ENCODE results near the gene CFAP58.

Gene CFAP58

DNA sequence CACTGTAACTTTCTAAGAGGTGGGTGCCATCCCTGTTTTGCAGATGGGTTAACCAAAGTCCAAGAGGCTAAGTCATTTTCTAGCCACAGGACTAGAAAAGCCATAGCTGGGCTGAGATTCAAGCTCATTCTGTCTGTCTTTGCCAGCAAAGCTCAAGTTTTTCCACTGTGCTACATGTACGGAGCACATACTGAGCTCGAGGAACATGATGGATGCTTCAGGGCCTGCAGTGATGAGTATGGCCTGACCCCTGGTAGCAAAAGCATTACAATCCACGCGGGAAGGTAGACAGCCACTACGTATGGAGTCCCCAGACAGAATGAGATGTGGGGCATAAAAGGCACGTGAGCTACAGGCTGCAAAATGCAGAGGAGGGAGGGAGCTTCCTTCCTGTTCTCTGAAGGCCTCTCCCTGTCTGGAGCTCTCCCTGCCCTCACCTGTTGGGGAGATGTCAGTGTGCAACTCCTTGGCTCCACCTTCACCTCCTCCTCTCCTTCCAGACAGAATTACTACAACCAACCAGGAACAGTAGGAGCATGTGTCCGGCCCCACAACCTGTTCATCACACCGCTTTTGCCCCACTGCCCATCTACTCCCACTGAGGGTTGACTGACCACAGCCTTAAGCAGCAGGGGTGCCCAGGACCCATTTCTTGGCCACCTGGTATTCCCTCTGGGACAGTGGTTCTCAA is 31.8 kb upstream of the CFAP58 start:
- DNase-seq (ENCODE audit: low read depth in 2 of 2) = no peak

DNA sequence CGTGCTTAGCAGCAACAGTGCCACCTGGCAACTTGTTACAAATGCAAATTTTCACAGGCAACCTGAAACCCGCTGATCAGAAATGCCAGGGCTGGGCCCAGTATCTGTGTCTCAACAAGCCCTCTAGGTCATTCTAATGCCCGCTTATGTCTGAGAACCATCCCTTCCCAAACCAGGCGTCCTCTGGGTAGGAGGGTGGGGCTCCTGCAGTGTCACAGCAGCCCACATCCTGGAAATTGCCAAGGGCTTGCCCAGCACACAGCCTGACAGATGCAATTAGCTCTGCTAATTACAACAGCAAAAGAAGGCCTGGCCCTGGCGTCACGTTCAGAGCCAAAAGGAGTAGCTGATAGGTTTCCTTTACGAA is 31.2 kb upstream of the CFAP58 start:
- DNase-seq (ENCODE audit: low read depth in 2 of 2) = no peak

DNA sequence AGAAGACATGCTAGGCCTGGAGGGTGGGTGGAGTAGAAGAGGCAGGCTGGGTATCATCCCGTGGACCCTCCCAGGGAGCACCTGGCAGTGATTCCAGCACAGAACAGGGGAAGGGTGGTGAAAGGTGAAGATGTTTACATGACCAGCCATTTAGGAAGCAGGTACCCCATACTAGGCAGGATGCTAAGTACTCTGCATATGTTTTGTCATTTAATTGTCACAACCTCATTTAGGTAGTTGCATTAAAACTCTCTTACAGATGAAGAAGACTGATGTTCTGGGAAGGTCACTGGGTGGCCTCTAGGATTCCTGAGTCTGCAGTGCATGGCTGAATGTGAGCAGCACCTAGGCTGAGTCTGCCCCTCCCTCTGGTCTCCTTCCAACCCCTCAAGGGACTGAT is 30.5 kb upstream of the CFAP58 start:
- no peak for DNase-seq (ENCODE audit: low read depth in 2 of 2)

DNA sequence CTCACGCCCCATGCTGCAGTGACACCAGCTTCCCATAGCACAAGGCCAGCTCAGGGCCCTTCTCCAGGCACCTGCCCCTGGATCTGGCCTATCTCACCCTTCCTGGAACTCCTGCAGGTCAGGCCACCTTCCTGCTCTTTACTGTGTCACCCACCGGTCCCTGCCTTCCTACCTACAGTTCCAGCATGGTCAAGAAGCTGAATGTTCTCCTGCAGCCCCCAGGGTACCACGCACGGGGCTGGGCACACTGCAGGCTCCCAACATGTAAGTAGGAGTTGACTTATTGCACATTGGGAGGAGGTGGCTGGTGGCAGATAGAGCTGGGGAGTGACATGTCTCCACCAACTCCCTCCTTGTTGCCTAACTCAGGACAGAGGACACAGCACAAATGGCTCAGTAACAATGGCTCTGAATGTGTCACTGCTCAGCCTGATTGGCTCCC is 29.9 kb upstream of the CFAP58 start:
- DNase-seq (ENCODE audit: low read depth in 2 of 2) = no peak

DNA sequence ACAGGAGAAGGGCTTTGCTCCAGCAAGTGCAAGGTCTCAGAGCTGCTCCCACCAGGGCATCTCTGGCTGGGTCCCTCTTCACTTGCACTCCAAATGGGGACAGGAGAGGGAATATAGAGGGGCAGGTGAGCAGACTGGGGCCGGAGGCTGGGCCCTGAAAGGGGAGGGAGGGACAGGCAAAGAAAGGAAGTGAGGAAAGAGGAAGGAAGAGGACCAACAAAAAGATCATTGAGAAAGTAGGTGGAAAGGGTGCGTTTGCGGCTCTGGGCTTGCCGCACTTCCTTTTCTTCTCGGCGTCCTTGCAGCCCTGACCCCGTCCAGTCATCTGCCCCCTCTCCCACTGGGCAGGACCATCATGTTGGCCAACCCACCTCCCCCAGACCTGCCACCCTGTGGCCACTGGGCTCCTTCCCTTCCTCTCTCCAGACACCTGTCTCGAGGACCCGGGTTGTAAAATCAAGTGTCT is 29.4 kb upstream of the CFAP58 start:
- DNase-seq (ENCODE audit: low read depth in 2 of 2) = no peak

DNA sequence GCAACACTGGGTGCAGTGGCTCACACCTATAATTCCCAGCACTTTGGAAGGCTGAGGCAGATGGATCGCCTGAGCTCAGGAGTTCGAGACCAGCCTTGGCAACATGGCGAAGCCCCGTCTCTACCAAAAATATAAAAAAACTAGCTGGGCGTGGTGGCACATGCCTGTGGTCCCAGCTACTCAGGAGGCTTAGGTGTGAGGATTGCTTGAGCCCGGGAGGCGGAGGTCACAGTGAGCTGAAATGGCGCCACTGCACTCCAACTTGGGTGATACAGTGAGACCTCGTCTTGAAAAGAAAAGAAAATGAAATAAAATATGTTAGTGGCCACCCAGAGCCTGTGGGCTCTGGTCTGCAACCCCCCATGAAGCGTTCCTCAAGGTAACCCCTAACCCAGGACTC is 28.7 kb upstream of the CFAP58 start:
- DNase-seq (ENCODE audit: low read depth in 2 of 2) = no peak

DNA sequence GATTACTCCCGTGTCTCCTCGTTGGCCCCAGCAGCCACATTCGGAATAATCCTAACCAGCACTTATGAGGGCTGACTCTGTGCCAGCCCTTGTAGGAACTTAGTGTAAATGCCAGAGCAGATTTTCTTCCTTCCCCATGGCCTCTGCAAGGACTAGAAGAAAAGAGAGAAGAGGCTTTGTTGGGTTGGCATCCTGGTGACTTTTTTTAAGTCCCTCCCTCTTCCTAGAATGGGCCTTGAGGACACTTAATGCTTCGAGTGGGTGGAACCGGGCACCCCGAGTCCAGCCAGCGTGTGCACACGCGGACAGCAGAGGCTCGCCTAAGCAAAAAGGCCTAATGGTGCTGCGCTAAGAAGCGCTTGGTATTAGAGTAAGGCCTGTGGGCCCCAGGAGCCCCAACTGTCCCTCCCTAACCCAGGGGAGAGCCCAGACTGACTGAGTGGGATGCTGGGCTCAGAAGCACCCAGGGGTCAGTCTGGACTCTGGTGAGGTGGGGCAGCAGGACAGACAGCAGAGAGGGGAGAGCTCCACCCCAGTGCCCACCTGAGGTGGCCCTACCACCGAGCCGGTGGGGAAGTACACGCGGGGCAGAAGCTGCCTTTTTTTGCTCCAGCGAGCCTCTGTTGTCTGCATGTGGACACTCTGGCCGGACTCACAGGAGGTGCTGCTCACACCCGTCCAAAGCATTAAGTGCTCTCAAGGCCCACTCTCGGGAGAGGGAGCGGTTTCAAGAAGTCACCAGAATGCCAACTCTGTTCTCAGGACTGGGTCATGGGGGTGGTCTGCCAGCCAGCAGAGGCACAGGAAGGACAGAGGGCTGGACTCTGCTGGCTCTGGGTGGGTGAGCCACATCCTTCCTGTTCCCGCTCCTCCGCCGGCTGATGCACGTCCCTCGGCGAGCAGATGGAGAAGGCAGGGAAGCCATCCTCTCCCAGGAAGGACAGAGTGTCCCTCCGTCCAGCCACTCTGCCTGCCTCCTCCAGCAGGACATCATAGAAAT is 27.9 kb upstream of the CFAP58 start:
- no peak for DNase-seq (ENCODE audit: low read depth in 2 of 2)

DNA sequence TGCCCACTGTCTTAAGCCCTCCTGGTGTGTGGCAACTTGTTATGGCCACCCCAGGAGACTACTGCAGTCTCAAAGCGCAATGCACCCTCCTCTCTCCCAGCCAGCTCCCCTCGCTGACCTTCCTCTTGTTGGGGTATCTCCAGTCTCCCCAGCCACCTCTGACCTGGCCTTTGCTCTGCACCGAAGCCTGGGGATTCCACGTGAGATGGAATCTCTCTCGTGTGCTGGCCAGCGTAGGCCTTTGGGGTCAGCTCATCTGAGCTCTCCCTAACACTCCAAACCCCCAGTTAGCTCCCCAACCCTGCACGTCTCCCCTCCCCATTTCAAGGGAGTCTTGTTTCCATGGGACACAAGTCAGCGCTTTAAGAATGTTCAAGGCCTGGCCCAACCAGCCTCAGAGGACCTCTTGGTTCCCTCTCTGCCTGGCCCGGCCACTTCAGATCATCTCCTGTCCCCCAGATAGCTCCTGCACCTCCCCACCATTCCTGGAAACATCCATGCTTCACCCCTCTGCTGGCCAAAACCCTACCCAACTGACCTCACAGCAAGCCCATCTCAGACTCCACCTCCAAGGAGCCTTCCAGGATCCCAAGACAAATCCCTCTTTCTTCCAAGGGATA is 26.5 kb upstream of the CFAP58 start:
- no peak for DNase-seq (ENCODE audit: low read depth in 2 of 2)

DNA sequence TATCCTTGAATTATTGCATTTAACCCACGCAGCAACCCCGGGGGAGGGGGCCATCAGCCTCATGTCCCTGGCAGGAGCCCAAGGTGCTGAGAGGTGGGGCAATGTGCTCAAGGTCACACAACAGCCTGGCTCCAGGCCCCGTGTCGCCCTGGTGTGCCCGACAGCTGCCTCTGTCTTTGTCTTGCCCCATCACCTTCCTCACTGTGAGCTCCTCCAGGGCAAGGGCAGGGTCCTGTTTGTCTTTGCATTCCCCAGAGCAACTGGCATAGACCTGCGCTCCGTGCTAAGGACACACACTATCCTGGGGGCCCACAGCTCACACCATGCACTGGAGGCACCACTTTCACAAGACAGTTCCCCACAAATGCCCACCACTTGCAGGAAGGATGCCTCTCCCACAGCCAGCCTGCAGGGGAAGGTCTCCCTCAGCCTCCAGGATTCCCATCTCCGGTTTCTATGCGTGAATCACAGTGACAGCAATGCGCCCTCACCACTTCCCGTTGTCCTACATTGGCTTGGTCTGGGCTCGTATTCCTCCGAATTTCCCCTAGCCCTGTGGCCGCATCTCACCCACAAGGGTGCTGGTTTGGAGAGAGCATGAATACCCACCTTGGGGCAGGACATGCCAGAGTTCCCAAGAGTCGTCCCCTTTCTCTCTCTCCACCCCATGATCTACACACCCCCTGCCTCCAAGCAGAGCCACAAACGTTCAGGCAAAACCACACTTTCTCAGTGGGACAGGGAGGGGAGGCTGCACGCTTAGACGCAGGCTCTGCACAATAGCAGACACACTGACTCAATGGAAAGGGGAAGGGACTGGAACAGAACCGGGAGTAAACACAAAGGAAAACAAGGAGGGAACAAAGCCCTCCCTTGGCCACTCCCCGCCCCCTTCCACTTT is 25.6 kb upstream of the CFAP58 start:
- no peak for DNase-seq (ENCODE audit: low read depth in 2 of 2)

DNA sequence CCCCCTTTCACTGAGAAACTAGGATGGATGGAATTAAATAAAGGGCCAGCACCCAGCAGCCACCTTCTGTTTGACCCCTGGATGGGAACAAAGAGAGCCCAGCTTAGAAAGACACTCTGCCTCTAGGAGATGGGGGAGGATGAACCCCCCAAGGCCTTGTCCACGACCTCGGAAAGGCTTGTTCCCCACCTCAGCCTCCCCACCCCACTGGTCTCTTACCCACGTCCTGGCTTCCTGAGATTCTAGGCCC is 25.1 kb upstream of the CFAP58 start:
- no peak for DNase-seq (ENCODE audit: low read depth in 2 of 2)

DNA sequence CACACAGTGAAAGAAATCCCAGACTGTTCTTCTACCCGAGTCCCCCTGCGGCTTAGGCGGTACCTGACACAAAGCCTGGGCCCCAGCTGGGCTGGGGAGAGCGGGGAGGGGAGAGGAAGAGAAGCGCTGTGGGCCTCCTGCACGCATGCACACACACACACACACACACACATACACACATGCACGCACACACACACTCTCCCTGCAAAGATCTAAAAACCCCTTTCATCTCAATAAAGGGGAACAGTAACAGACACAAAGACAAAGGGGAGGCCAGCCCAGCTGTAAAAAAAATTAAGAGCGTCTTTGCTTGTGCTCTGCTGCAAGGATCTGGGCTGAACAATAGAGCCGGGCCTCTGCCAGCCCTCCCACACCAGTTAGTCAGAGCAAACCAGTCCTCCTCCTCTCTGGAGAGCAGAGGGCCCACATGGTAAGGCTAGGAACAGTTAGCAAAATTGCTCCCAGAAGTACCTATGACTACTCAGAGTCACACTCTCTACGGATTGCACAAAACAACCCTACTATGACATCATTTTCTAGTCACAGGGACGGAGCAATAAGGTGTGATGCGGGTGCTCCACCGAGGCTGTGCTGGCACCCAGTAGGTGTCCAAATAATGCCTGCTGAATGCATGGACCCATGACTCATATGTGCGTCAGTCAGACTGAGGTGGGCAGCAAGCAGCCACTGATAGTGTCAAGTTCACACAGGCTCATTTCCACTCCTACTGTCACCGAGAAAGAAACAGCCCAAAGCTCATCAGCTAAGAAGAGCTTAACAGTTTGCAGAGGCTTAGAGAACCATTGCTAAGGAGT is 24.5 kb upstream of the CFAP58 start:
- DNase-seq (ENCODE audit: low read depth in 2 of 2) = peak; percentile 46 to 61

DNA sequence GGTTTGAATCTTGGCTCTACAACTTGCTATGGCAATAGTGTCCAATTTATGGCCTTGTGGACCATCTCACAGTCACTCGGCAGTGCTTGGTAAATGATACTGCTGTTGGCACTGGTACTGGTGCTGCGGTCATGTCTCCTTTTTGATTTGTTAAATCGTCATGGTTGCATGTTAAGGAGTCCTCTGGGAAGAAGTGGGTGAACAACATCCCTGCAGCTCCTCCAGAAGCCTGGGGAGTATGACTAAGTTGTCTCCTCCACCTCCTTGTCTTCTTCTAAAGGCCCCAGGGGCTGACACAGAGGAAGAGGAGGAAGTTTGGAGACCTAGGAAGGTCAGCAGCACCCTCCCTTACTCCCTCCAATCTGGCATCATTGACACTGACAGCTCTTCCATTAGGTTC is 23.9 kb upstream of the CFAP58 start:
- DNase-seq (ENCODE audit: low read depth in 2 of 2) = no peak

DNA sequence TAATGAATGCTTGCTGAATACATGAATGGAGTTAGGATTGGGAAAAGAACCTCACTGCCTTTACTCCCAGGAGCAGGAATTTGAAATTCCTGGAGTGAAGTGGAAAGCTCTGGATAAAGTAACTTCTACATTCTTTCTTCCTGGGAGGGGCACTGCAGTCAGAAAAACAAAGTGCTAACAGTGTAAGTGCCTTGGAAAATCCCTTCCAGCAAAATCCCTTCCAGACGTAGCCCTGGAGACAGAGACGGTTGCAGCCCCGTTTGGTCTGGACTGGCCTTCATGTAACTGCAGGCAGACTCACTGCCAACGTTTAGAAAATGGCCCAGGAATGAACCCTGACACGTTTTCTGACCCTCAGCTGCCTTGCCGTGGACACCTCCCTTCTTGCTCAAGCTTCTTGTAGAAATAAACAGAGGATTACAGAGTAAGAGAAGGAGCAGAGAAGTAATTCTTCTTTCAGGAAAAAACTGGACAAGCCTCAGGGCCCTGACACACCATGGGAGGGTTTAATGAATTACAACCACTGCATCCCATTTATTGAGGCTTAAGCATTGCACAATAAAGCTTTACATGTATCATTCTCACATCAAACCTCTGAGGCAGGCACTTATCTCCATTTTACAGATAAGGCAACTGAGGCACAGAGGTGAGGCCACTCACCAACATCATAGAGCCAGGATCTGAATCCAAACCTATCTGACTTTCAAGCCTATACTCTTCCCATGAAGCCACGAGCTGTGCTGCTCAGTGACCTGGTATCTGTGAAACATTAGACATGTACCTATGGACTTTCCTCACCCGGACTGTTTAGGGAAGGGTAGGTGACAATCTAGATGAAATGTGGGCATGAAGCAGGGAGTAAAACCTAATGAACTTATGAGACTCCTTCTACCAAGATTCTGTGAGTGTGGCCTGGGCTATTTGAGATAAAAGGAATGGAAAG is 23.2 kb upstream of the CFAP58 start:
- DNase-seq (ENCODE audit: low read depth in 2 of 2) = no peak

DNA sequence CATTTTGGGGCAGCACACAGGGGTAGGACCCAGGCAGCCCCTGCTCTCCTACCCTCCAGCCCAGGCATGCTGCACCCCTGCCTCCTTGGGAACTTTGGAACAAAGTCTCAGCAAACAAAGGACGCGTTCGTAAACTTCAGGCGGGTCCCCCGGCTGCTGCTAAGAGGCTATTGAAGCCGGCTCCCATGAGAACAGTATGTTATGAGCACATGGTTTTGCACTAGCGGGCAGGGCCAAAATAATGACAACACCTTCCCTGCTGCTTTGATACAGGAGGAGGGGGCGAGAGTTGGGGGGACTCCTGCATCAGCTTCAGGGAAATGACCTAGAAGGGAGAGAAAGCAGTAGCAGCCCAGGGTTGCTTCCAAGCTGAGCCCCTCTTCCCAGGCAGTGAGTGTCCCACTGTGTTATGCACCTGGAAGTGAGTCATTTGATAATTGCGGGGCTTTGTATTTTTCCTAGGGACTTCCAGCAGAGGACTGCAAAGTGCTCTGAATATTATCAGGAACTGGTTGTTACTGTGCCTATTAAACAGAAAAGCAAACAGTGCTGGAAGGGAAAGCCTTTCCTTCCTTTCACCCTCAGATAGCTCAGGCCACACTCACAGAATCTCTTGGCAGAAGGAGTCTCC is 22.3 kb upstream of the CFAP58 start:
- DNase-seq (ENCODE audit: low read depth in 2 of 2) = no peak

DNA sequence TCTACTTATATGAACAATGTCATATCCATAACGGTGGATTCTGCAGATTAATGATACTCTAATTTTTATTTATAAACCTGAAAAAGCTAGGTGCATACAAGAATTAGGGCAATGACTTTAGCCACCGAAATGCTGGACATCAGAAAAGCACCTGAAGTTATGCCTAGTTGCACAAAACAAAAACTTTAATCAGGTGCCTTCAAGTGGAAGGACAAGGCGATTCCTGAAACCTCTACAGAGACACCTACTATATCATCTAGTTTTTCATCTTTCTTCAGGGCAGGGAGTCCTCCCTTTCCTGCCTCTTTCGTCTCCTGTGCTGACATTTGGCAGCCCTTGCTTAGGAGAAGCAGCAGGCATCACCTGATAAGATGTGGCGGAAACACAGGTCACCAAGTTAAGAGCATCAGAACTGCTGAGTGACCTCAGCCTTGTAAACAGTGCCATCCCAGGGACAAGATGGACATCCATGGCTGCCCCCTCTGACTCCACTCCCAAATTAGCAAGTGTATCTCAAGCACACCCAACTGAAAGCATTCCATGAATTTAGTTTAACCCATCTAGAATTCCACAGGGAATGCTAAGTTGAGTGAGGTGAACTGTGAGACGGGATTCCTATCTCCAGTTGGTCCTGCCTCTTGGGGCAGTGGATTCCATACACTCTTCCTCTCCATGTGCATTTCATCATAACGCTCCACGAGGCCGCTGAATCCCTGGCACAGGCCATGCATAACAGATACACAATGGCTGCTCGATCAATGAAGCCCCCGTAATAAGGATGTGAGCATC is 21.2 kb upstream of the CFAP58 start:
- no peak for DNase-seq (ENCODE audit: low read depth in 2 of 2)

DNA sequence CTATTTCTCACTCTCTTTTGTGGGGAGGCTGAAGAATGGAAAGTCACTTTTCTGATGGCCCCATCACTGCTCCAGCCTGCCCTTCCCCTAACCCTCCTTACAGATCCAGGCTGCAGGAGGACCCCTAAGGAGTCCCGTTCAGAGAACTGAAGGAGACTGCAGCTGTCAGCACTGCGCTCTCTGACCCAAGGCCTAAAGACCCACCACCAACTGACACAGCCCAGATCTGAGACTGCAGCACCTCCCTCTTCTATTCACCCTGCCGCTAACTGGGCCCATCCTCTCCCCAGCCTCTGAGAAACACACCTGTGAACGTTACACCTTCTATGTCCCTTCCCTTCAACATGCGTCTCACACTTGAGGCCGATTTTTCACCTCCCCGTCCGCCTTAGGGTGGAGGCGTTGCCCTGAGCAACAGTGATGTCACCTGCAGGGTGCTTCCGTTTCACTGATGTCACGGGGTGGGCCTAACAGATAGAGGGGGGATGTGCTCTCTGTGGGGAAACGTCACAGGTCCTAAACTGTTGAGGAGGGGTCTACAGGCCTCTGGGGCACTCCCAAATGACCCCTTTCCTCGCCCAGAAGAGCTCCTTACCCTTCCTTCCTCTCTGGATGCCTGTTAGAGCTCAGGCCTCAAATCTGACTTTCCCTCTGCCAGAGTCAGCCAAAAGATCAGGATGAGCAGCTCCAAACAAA is 20.5 kb upstream of the CFAP58 start:
- peak; percentile 29 to 38 for DNase-seq (ENCODE audit: low read depth in 2 of 2)

DNA sequence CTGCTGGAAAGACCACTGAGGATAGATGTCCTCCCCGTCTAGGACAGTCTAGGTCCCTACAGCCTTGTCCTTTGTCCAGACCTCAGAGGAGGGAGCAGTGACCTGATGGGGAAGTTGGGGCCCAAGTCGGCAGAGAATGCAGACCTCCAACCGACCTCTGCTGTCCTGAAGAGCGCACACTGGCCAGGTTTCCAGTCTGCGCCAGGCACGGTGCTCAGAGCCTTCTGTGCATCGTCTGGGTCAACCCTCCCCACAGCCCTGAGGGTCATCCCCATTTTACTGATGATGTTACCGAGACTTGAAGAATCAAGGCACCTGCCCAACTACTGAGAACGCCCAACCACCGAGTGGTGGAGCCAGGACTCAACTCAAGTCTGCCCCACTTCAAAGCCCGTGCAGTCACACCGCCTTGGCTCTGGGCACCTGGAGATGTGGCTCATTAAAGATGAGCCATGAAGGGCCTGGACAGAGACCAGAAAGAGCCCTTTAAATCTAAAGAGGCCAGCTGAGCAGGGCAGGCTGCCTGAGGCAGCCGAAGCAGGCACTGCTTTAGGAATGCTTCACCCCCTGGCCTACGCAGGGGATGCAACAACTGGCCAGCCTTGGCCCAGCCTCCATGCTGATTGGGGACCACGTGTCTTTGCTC is 19.8 kb upstream of the CFAP58 start:
- DNase-seq (ENCODE audit: low read depth in 2 of 2) = no peak

All from stimulated activated CD4-positive, alpha-beta T cell treated with anti-CD3 and anti-CD28 coated beads, Interleukin-1b, Interleukin-23, amount 100 ng/mL, for 4 hours (primary cell).